HG02885 (cell line): ENCODE data around the gene SAPCD2.

Source experiments
- ATAC-seq: cut with Tn5 transposase; IDR thresholded peaks from one replicate; pipeline ENCODE4 v1.9.1; 2021; ENCODE audit warnings: mild to moderate bottlenecking; ENCODE audit not compliant: unreplicated experiment, poor library complexity

Gene SAPCD2

GRCh38 chr9:137020771-137021567 lies 49.4 kb downstream of the SAPCD2 start:
- ATAC-seq: no peak

GRCh38 chr9:137019891-137020683 lies 50.3 kb downstream of the SAPCD2 start:
- ATAC-seq: no peak

GRCh38 chr9:137018761-137019559 lies 51.4 kb downstream of the SAPCD2 start:
- no peak for ATAC-seq

GRCh38 chr9:137017791-137018497 lies 52.4 kb downstream of the SAPCD2 start:
- no peak for ATAC-seq

- ATAC-seq: no peak
These were observed 53.3 kb downstream of the SAPCD2 start for GRCh38 chr9:137017071-137017470.

- ATAC-seq: no peak
These were observed 53.9 kb downstream of the SAPCD2 start for GRCh38 chr9:137016436-137016835.

- ATAC-seq: no peak
These were observed 54.4 kb downstream of the SAPCD2 start for GRCh38 chr9:137015976-137016375.

- ATAC-seq: no peak
These were observed 54.8 kb downstream of the SAPCD2 start for GRCh38 chr9:137015540-137015930.

GRCh38 chr9:137014776-137015539 lies 55.4 kb downstream of the SAPCD2 start:
- no peak for ATAC-seq

- ATAC-seq: no peak
These were observed 56.2 kb downstream of the SAPCD2 start for GRCh38 chr9:137014166-137014565.

- no peak for ATAC-seq
These were observed 56.8 kb downstream of the SAPCD2 start for GRCh38 chr9:137013571-137013940.

GRCh38 chr9:137012694-137013570 lies 57.4 kb downstream of the SAPCD2 start:
- no peak for ATAC-seq
